HG03108 (cell line): Measurements from ENCODE around the gene TMPRSS9.

Experiments used
- ATAC-seq: cut with Tn5 transposase; IDR thresholded peaks from one replicate; pipeline ENCODE4 v1.9.1; 2021; ENCODE audit warnings: moderate library complexity; ENCODE audit not compliant: unreplicated experiment

TMPRSS9 gene

DNA sequence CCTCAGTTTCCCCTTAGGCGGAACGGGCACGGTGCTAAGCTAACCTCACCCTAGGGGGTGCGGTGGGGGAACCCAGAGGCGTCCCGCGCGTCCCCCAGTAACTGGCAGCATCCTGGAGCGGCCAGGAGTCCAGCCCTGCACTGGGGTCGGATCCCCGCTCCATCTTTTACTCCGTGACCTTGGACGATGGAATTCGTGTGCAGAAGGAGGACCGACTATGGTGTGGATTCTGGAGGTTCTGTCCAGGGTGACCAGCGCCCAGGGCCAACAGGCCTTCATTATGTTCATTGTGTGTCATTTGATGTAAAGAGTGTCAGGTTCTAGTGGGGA lies 31.0 kb upstream of the TMPRSS9 start:
- no peak for ATAC-seq

DNA sequence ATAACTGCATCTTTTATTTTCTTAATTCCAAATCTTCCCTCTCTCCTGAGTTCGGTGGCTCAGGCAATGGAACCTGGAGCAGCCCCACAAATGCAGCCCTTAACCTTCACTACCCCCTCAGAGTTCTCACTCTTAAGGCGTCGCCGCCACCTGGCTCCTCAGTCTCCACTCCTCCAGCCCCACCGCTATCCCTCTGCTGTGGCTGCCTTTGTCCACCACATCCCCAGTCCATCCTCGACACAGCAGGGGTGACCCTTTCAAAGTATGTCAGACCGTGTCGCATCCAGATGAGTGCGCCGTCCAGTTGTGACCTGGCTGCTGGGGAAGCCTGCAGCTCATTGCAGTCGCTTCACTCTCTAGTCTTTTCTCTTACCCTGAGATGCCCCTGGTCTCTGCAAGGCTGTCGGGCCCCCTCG lies 30.6 kb upstream of the TMPRSS9 start:
- no peak for ATAC-seq

DNA sequence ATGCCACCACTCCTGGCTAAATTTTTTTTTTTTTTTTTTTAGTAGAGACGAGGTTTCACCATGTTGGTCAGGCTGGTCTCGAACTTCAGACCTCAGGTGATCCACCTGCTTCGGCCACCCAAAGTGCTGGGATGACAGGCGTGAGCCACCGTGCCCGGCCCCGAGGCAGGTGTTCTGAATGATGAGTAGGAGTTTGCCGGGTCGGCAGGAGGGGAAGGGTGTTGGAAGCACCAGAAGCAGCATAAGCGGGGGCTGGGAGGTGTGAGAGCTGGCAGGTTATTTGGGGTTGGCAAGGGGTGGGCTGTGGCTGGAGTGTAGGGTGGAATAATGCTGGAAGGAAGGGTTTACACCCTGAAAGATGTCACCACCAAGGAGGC lies 29.8 kb upstream of the TMPRSS9 start:
- ATAC-seq, result no peak

DNA sequence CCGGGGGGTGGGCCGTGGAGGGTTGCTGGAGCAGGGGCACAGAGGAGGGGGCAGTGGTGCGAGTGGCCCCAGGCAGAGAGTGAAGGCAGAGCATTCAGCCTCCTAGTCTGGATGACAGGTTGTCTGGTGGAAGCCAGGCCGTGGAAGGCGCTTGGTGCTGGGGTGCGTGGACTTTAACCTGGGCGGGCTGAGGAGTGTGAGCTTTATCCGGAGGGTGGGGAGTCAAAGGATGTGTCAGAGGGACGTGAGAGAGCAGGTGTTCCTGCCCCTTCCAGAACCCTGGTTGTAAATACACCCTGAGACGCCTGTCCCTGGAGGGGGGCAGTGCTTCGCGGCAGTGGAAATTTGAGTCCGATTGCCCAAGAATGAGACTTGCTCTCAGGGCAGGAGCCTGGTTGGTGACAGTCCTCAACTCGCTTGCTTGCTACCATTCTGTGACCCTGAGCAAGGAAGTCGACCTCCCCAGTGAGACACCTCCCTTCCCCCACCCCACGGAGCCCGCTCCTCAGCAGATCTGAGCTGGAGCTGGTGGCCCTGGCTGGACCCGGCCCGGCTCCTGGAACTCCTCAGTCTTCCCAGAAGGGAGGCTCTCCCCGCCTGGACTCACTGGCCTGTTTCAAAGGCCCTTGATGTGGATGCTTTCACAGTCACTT lies 29.3 kb upstream of the TMPRSS9 start:
- ATAC-seq, result no peak

DNA sequence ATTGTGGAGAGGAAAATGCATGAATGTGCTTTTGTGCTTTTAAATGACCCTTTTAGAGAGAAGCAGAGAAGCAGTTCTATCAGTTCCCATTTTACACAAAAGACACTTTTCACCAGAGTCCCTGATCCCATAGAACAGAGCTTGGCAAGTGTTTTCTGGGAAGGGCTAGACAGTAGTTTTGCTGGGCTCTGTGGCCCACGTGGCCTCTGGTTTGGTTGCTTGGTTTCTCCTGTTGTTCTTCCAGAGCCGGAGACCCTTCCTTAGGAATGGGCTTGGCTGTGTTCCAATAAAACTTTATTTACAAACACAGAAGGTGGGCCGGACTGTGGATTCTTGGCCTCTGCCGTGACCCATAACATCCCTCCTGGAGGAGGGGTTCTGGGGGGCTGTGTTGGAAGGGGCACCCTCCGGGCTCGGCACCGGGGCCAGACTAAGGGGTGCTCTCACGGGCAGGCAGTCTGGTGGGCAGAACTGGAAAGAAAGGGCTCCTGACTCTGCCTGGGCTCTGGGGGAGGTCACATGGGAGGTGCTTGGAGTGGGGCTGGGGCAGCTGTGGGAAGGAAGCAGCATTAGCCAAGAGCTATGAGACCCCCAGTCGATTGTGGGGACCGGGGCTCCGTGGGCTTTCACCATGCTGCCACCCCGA lies 28.3 kb upstream of the TMPRSS9 start:
- ATAC-seq, result no peak

DNA sequence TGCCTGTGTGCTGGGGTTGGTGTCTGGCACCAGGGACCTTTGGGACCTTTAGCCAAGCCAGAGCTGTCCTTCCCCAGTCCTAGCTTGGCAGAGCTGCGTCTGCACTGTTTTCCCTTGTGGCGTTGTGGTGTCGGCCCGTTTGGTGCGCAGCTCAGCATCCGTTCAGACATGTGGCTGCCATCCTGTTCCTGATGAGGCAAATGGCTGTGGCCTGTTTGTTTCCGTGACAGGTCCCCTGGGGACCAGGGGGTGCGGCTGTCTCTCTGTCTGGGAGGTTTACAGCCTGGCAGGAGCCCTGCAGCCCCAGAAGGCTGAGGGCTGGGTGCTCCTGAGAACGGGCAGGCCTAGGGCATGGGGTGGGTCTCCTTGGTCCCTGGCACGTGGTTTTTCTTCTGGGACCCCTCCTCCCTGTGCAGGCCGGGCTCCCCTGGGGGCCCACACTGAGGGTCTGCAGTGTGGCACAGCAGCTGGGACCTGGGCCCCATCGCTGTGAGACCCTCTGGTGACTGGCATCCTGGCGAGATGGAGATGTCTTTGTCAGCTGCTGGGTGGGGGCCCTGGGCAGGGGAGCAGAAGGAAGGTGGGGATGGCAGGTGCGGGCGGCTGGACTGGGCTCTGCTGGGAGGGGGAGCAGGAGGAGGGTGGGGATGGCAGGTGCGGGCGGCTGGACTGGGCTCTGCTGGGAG lies 27.6 kb upstream of the TMPRSS9 start:
- ATAC-seq, result no peak

DNA sequence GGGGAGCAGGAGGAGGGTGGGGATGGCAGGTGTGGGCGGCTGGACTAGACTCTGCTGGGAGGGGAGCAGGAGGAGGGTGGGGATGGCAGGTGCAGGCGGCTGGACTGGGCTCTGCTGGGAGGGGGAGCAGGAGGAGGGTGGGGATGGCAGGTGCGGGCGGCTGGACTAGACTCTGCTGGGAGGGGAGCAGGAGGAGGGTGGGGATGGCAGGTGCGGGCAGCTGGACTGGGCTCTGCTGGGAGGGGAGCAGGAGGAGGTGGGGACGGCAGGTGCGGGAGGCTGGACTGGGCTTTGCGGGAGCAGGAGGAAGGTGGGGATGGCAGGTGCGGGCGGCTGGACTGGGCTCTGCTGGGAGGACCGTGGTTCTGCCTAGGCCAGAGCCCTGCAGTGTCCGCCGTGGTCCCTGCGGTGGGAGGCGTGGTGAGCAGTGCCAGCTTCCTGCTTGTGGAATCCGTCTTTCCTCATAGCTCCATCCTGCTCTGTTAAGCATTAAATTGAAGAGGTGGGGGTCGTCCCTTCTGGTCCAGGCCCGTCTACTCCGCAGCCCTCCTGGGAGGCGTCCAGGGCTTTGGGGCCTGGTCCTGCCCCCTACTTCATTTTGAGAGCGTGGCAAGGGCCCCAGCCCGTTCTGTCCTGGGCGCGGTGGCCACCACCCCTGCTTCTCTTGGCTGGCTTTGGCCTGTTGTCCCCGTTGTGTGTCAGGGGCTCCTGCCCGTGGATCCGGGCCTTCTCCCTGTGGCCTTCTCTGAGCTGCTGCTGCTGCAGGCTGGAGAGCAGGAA lies 26.8 kb upstream of the TMPRSS9 start:
- ATAC-seq, result no peak

DNA sequence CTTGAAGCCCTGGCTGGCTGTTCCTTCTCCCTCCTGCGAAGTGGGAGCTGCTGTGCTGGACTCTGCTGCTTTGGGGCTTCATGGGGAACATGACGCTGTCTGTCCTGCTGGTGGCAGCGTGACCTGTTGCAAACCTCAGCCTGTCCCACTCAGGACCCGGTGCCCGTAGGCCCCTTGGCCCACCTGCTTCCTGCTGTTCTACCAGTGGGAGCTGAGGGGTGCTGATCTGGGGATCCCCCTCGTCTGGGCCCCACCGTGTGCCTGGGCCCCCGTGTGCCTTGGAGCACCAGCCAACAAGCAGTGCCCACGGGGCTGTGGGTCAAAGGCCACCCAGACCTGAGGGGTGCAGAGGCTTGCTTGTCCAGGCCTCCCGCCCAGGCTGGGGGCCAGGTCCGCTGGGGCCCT lies 26.3 kb upstream of the TMPRSS9 start:
- no peak for ATAC-seq

DNA sequence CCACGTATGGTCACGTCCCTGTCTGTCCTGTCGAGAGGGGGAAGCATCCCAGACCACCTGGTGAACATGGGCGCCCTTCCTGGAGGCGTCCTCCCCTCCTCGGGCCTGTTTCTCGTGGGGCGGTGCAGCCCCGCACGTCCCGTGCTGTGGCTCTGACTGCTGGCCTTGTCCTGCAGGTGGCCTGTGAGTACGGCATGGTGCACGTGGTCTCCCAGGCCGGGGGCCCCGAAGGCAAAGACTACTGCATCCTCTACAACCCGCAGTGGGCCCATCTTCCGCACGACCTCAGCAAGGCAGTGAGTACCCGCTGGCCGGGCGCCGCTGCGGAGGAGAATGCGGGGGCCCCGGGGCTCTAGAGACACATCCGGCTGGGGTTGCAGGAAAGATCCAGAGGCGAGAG lies 25.6 kb upstream of the TMPRSS9 start:
- ATAC-seq, result no peak

DNA sequence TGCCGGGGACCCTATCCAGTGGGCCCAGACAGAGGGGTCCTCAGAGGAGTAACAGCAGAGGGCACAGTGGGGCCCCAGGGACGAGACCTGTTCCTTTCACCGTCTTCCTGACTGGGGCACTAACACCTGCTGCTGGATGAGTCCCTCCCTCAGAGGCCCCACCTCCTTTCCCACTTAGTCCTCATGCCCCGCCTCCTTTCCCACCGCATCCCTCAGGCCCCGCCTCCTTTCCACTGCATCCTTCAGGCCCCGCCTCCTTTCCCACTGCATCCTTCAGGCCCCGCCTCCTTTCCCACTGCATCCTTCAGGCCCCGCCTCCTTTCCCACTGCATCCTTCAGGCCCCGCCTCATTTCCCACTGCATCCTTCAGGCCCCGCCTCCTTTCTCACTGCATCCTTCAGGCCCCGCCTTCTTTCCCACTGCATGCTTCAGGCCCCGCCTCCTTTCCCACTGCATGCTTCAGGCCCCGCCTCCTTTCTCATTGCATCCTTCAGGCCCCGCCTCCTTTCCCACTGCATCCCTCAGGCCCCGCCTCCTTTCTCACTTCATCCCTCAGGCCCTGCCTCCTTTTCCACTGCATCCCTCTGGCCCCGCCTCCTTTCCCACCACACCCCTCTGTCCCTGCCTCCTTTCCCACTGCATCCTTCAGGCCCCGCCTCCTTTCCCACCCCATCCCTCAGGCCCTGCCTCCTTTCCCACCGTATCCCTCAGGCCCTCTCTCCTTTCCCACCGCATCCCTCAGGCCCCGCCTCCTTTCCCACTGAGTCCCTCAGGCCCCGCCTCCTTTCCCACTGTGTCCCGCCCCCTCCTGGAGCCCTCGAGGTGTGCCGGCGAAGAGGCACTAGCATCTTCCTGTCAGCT lies 24.8 kb upstream of the TMPRSS9 start:
- ATAC-seq, result no peak

DNA sequence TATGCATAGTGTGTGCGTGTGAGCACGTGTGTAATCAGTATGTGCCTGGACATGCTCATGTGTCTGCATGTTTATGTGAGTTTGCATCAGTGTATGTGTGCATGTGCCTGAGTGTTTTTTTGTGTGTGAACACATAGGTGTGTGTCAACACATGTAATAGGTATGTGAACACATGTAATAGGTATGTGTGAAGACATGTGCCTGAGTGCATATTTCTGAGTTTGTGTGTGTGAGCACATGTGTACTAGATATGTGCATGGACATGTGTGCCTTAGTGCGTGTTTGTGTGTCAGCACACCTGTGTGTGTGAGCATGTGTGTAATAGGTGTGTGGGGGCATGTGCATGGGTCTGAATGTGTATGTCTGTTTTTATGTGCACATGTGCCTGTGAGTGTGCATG lies 24.2 kb upstream of the TMPRSS9 start:
- ATAC-seq, result no peak

DNA sequence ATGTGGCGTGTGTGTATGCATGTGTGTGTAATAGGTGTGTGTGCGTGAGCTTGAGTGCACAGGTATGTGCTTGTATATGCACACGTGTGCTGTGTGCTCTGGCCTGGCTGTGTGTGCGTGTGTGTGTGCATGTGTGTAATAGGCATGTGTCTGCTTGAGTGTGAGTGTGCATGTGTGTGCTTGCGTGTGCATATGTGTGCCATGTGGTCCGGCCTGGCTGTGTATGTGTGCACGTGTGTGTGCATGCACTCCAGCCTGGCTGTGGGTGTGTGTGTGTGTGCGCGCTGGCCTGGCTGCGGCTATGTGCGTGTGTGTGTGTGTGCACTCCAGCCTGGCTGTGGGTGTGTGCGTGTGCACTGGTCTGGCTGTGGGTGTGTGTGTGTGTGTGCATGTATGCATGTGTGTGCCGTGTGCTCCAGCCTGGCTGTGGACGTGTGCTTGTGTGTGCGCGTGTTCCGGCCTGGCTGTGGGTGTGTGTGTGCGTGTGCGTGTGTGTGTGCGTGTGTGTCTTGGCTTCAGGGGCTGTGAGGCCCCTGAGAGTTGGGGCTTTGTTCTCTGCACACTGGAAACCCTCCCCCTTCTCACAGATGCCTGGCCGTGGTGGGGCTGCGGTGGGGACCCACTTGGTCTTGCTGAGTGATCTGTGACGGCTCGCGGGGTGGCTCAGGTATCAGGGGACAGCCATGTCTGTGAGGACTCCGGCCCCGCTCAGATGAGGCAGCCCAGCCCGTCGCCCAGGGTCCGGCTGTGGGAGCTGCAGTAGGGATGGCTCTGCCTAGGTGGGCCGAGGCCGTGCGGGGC lies 23.3 kb upstream of the TMPRSS9 start:
- ATAC-seq, result no peak

DNA sequence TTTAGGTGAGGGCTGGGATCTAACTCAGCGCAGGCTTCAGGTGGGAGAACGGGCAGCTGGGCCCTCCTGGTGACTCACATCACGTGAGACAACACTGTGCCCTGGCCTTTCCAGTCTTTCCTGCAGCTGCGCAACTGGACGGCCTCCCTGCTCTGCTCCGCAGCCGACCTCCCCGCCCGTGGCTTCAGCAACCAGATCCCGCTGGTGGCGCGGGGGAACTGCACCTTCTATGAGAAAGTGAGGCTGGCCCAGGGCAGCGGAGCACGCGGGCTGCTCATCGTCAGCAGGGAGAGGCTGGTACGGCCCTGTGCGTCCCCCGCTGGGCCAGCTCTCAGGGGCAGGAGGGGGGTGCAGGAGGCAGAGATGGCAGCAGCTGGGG lies 22.7 kb upstream of the TMPRSS9 start:
- no peak for ATAC-seq

DNA sequence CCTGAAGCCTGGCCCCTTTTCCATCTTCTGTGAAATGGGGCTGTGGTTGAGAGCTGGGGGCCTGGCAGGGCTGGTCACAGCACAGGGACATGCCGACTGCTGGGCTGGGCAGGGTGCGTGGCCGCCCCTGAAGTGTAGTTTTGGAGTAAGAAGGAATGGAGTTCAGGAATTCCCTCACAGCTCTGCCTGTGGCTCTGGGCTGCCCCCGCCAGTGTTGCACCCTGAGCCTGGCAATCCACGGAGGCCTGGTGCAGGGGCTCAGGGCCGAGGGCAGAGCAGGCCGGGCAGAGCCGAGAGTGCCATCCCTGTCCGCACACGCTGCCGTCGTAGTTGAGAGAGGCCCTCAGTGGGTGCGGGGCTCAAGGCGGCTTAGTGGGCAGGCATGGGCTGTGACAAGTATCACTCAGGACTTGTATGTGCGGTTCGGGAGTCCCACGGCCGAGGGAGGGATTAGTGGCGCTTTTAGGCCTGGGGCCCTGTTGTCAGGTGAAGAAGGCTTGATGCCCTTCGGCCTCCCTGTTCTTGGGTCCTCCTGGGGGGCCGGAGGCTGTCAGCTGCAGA lies 21.9 kb upstream of the TMPRSS9 start:
- no peak for ATAC-seq

DNA sequence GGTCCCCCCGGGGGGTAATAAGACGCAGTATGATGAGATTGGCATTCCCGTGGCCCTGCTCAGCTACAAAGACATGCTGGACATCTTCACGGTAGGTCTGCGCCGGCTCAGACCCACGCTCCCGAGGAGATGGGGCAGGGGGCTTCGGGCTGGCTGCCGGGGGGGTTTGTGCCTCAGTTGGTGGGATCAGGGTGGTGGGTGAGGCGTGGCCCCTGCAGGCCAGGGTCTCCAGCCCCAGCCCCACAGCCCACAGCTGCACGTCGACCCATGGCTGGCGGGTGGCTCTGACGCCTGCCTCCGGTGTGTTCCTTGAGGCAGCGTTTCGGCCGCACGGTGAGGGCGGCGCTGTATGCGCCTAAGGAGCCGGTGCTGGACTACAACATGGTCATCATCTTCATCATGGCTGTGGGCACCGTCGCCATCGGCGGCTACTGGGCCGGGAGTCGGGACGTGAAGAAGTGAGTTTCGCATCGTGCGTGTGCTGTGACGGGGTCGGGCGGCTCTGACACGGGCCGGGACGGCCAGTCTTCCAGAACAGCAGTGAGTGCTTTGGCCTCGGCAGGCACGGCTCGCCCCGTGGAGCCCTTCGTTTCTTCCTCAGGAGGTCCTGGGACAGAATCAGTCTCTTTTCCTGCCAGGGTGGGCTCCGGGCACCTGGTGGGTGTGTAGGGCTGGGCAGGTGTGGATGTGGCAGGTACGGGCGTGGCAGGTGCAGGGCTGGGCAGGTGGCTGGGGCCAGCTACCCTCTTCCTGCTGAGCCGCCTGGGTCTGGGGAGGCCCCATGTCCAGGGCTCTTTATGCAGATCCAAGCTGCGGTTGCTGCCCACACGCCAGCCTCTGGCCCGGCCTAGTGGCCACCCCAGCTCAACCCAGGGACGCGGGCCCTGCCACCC lies 21.1 kb upstream of the TMPRSS9 start:
- ATAC-seq, result no peak

DNA sequence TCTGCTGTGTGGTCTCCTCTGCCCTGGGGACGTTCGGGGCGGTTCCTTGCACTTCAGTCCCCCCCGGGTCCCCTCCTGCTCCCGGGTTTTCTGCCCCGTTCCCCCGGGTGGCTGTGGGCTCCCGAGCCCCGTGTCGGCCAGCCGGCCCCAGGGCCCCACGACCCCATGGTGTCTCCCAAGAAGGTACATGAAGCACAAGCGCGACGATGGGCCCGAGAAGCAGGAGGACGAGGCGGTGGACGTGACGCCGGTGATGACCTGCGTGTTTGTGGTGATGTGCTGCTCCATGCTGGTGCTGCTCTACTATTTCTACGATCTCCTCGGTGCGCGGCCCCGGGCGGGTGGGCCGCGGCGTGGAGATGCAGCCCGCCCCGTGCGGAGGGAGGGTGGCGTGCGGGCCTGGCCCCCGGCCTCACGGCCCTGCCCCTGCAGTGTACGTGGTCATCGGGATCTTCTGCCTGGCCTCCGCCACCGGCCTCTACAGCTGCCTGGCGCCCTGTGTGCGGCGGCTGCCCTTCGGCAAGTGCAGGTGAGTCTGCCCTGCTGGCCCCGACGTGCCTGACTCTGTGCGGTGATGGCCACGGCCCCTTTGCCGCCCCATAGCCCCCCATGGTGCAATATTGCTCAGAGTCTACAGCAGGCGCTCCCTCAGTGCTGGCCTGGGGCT lies 20.3 kb upstream of the TMPRSS9 start:
- ATAC-seq, result no peak

DNA sequence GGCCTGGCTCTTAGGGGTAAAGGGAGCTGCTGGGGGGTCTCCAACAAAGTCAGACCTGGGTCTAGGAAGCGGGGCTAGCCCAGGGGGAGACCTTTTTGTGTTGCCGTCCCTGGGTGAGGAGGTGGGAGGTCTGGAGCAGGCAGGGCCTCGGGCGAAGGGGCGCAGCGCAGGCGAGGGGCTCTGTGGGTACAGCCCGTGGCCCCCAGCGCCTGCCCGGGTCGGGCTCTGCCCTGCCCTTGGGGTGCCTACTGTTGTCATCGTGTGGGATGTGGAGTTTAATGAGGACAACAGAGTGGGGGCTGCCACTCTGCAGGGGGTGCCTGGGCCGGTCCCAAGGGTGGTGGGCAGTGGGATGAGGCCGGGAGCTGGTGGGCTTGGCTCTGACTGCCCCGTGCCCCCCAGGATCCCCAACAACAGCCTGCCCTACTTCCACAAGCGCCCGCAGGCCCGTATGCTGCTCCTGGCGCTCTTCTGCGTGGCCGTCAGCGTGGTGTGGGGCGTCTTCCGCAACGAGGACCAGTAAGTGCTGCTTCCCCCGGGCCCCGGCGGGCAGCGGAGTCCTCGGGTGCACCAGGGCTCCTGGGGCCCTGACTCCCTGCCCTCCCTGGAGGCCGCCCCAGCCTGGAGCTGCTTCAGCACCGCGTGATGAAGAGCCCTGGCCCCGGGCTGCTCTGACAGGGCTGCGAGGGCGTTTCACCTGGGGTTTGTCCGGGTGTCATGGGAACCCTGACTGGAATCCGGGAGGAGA lies 19.4 kb upstream of the TMPRSS9 start:
- ATAC-seq, result no peak
